H1 (cell line): ENCODE measurements around the gene RPTOR. TPM values are rescaled to one million over a fixed set of nuclear protein-coding genes. Genes with fewer than 3 reads are reported as not detected.
A peak's percentile ranks its signal among the peaks of the same experiment; 100 is the strongest.

Experiments used
- CTCF ChIA-PET: fragments of 300-600 bp; sonication (Branson Sonifier 250); formaldehyde crosslinking; loops from one replicate; lab custom pipeline; 2021; ENCODE audit not compliant: partially characterized antibody; lab: Charles Lee
- POLR2A ChIA-PET: fragments of 300-600 bp; sonication (Branson Sonifier 250); formaldehyde crosslinking; loops from one replicate; lab custom pipeline; 2021; ENCODE audit warnings: inconsistent platforms; ENCODE audit not compliant: partially characterized antibody; lab: Charles Lee
- DNase-seq, 2 experiments: peaks; one replicate each; pipeline versions ENCODE4 v3.0.0 to v3.0.0-alpha.2; 2010 to 2022; ENCODE audit warnings: low spot score in 2 of 2, low read depth in 1 of 2, mixed read lengths in 1 of 2
- FAIRE-seq: peaks from 2 replicates; lab custom pipeline; 2011; peaks lifted over from hg19 to GRCh38; lab: Jason Lieb, UNC
- H2AFZ ChIP-seq: 2 replicates; pipeline ENCODE4 v1.8.1; 2012; ENCODE audit warnings: low read length, inconsistent platforms
- H2AK5ac ChIP-seq: 2 replicates; pipeline ENCODE4 v1.6.1; 2013; ENCODE audit warnings: low read depth, low read length
- H2BK120ac ChIP-seq: replicated peaks from 2 replicates; pipeline ENCODE3; 2013; ENCODE audit warnings: low read depth, low read length, inconsistent platforms
- H2BK12ac ChIP-seq: 2 replicates; pipeline ENCODE4 v1.6.1; 2013; ENCODE audit warnings: low read depth, low read length
- H2BK15ac ChIP-seq: 2 replicates; pipeline ENCODE4 v1.6.1; 2013; ENCODE audit warnings: low read length
- H2BK20ac ChIP-seq: 2 replicates; pipeline ENCODE4 v1.6.1; 2013; ENCODE audit warnings: low read length
- H2BK5ac ChIP-seq: 2 replicates; pipeline ENCODE4 v1.6.1; 2013; ENCODE audit warnings: low read depth, low read length
- H3K14ac ChIP-seq: 2 replicates; pipeline ENCODE4 v1.6.1; 2013; ENCODE audit warnings: inconsistent platforms; ENCODE audit not compliant: insufficient read length
- H3K18ac ChIP-seq: 2 replicates; pipeline ENCODE4 v1.6.1; 2013; ENCODE audit warnings: low read length; ENCODE audit errors: extremely low read depth
- H3K23ac ChIP-seq: 2 replicates; pipeline ENCODE4 v1.6.1; 2013; ENCODE audit warnings: inconsistent platforms; ENCODE audit not compliant: insufficient read length
- H3K23me2 ChIP-seq: 2 replicates; pipeline ENCODE4 v1.6.1; 2013; ENCODE audit warnings: low read depth, low read length
- H3K27ac ChIP-seq: 2 replicates; pipeline ENCODE4 v1.6.1; 2011; ENCODE audit warnings: low read depth, low read length, inconsistent platforms
- H3K27me3 ChIP-seq, 4 experiments: replicated peaks in 1 of 4; 1 replicate in 1 of 4; 2 replicates in 3 of 4; pipeline versions ENCODE4 v1.6.1 to v1.8.1; 2011 to 2013; ENCODE audit warnings: low read length in 3 of 4, mild to moderate bottlenecking in 3 of 4, inconsistent platforms in 2 of 4, mixed read lengths in 2 of 4, moderate library complexity in 1 of 4; ENCODE audit not compliant: control insufficient read depth in 3 of 4, insufficient read depth in 3 of 4; ENCODE audit errors: extremely low read depth in 1 of 4
- H3K36me3 ChIP-seq, 4 experiments: 2 replicates each; pipeline versions ENCODE4 v1.6.1 to v1.8.1; 2011 to 2013; ENCODE audit warnings: mild to moderate bottlenecking in 4 of 4, low read length in 3 of 4, moderate library complexity in 2 of 4, control low read depth in 1 of 4, inconsistent platforms in 1 of 4; ENCODE audit not compliant: insufficient read depth in 4 of 4, control insufficient read depth in 2 of 4
- H3K4ac ChIP-seq: replicated peaks from 2 replicates; pipeline ENCODE3; 2013; ENCODE audit warnings: low read length, low read depth, mixed read lengths, inconsistent platforms; ENCODE audit not compliant: insufficient read length
- H3K4me1 ChIP-seq, 4 experiments: replicated peaks in 1 of 4; 1 replicate in 1 of 4; 2 replicates in 3 of 4; pipeline versions ENCODE4 v1.6.1 to v1.8.1; 2011 to 2013; ENCODE audit warnings: low read length in 3 of 4, inconsistent platforms in 2 of 4, mixed read lengths in 1 of 4; ENCODE audit not compliant: insufficient read depth in 4 of 4, control insufficient read depth in 3 of 4
- H3K4me2 ChIP-seq, 2 experiments: 2 replicates each; pipeline versions ENCODE4 v1.6.1 to v1.8.1; 2011 to 2013; ENCODE audit warnings: low read depth in 2 of 2, low read length in 2 of 2, control low read depth in 1 of 2, inconsistent platforms in 1 of 2, mild to moderate bottlenecking in 1 of 2; ENCODE audit not compliant: insufficient read depth in 1 of 2
- H3K4me3 ChIP-seq, 4 experiments: fragments of 200-600, 300-600 bp in 1 of 4; sonication (generic), shearing (Covaris generic), sonication (Bioruptor Twin) in 1 of 4; 2 replicates each; pipeline versions ENCODE4 v1.5.1 to v1.8.1; 2011 to 2016; ENCODE audit warnings: low read length in 4 of 4, low read depth in 3 of 4, control low read depth in 2 of 4, inconsistent platforms in 2 of 4, mild to moderate bottlenecking in 2 of 4, mixed read lengths in 1 of 4, moderate library complexity in 1 of 4; ENCODE audit not compliant: insufficient read depth in 2 of 4; ENCODE audit errors: extremely low read depth in 1 of 4
- H3K56ac ChIP-seq: replicated peaks from 2 replicates; pipeline ENCODE3; 2013; ENCODE audit warnings: low read depth, mild to moderate bottlenecking, mixed read lengths, low read length, inconsistent platforms; ENCODE audit not compliant: insufficient read length
- H3K79me1 ChIP-seq: 2 replicates; pipeline ENCODE4 v1.6.1; 2013; ENCODE audit warnings: low read depth, low read length, control low read depth
- H3K79me2 ChIP-seq, 2 experiments: 2 replicates each; pipeline versions ENCODE4 v1.6.1 to v1.8.1; 2012 to 2013; ENCODE audit warnings: low read length in 2 of 2, mild to moderate bottlenecking in 2 of 2, inconsistent platforms in 1 of 2; ENCODE audit not compliant: insufficient read depth in 2 of 2, control insufficient read depth in 1 of 2
- H3K9ac ChIP-seq, 4 experiments: replicated peaks in 1 of 4; 1 replicate in 1 of 4; 2 replicates in 3 of 4; pipeline versions ENCODE4 v1.6.1 to v1.8.1; 2011 to 2013; ENCODE audit warnings: low read depth in 3 of 4, low read length in 3 of 4, control low read depth in 2 of 4, mild to moderate bottlenecking in 2 of 4, moderate library complexity in 2 of 4, inconsistent platforms in 1 of 4; ENCODE audit errors: extremely low read depth in 1 of 4
- H3K9me3 ChIP-seq, 2 experiments: 2 replicates each; pipeline versions ENCODE4 v1.6.1 to v1.8.1; 2012 to 2013; ENCODE audit warnings: mild to moderate bottlenecking in 2 of 2, moderate library complexity in 2 of 2, control low read depth in 1 of 2, inconsistent platforms in 1 of 2, low read depth in 1 of 2, low read length in 1 of 2, mixed read lengths in 1 of 2; ENCODE audit not compliant: insufficient read depth in 2 of 2
- H4K20me1 ChIP-seq, 2 experiments: replicated peaks in 1 of 2; 2 replicates each; pipeline versions ENCODE3 to v1.8.1; 2011 to 2013; ENCODE audit warnings: inconsistent platforms in 2 of 2, low read length in 2 of 2, mild to moderate bottlenecking in 1 of 2; ENCODE audit not compliant: insufficient read depth in 2 of 2, control insufficient read depth in 1 of 2
- H4K5ac ChIP-seq: 2 replicates; pipeline ENCODE4 v1.6.1; 2013; ENCODE audit warnings: low read length, low read depth, mixed read lengths, inconsistent platforms; ENCODE audit not compliant: insufficient read length
- H4K8ac ChIP-seq: 2 replicates; pipeline ENCODE4 v1.8.0; 2013; ENCODE audit warnings: mild to moderate bottlenecking, moderate library complexity, low read length, inconsistent platforms; ENCODE audit not compliant: insufficient read depth; ENCODE audit errors: extremely low read depth
- H4K91ac ChIP-seq: replicated peaks from 2 replicates; pipeline ENCODE3; 2013; ENCODE audit warnings: low read length, mixed read lengths, inconsistent platforms; ENCODE audit not compliant: insufficient read length
- CEBPB ChIP-seq: IDR thresholded peaks from 2 replicates; pipeline ENCODE4 v1.6.1; 2012; ENCODE audit warnings: low read depth, low read length
- CHD1 ChIP-seq: IDR thresholded peaks from 2 replicates; pipeline ENCODE4 v1.6.1; 2012; ENCODE audit warnings: low read depth, low read length, improper control_type of control experiment
- EZH2 ChIP-seq: fragments of 200-600 bp; sonication (generic); IDR thresholded peaks from 2 replicates; pipeline ENCODE4 v1.7.1; 2012; ENCODE audit warnings: low read depth, mild to moderate bottlenecking, moderate library complexity, low read length, inconsistent platforms; ENCODE audit not compliant: severe bottlenecking
- POLR2AphosphoS5 ChIP-seq: IDR thresholded peaks from 2 replicates; pipeline ENCODE4 v1.6.1; 2011; ENCODE audit warnings: low read depth, low read length
- RNF2 ChIP-seq: fragments of 200-900, 300-1000 bp; sonication (generic); IDR thresholded peaks from 2 replicates; pipeline ENCODE4 v1.7.1; 2016; ENCODE audit warnings: borderline replicate concordance, low read depth, mild to moderate bottlenecking, antibody characterized with exemption, low read length; ENCODE audit not compliant: poor library complexity, severe bottlenecking; ENCODE audit errors: missing control alignments
- SAP30 ChIP-seq: fragments of 300-600 bp; sonication (generic); IDR thresholded peaks from 2 replicates; pipeline ENCODE4 v1.7.1; 2012; ENCODE audit warnings: low read length, moderate library complexity, mild to moderate bottlenecking, inconsistent platforms; ENCODE audit not compliant: insufficient read depth, insufficient replicate concordance
- WGBS, 2 experiments: shearing (Covaris generic) in 1 of 2; methylation state at CpG; one replicate each; pipeline versions ENCODE4 v1.1.6 to v1.1.7; 2013 to 2015; ENCODE audit warnings: low lambda C conversion rate in 2 of 2, mixed read lengths in 2 of 2, inconsistent platforms in 1 of 2, low coverage in 1 of 2, missing lambda C conversion rate in 1 of 2; ENCODE audit not compliant: insufficient replicate concordance in 2 of 2, insufficient coverage in 1 of 2, insufficient read length in 1 of 2; ENCODE audit errors: extremely low coverage in 1 of 2, missing lambda C conversion rate in 1 of 2; 5-methylcytosine and 5-hydroxymethylcytosine counted together
- polyA plus RNA-seq, 7 experiments: library from polyadenylated mRNA; depleted of rRNA in 3 of 7; stranded (reverse) in 5 of 7; unstranded in 2 of 7; fragments of >200 nt in 5 of 7; fragments of 200-250 nt in 2 of 7; gene quantifications; 1 replicate in 5 of 7; 2 replicates in 1 of 7; 4 replicates in 1 of 7; pipeline versions ENCODE4 v1.2.1 to v1.2.3, GENCODE V29; 2011 to 2013; ENCODE audit warnings: missing spikeins in 2 of 7, mixed read lengths in 2 of 7
- total RNA-seq: library from RNA; stranded (reverse); fragmentation: NEBNext Ultra II Directional; extraction: Animal tissue kit (Norgen Biotek cat#: 25700); gene quantifications from 2 replicates; pipeline ENCODE4 v1.2.1, GENCODE V29; 2021

Gene RPTOR
- total and polyA plus RNA-seq, 2 of the 8 experiments (the other 6 are each of a cell fraction or from before 2014, with no cell fraction given): 6.9 to 28.7 TPM

DNA sequence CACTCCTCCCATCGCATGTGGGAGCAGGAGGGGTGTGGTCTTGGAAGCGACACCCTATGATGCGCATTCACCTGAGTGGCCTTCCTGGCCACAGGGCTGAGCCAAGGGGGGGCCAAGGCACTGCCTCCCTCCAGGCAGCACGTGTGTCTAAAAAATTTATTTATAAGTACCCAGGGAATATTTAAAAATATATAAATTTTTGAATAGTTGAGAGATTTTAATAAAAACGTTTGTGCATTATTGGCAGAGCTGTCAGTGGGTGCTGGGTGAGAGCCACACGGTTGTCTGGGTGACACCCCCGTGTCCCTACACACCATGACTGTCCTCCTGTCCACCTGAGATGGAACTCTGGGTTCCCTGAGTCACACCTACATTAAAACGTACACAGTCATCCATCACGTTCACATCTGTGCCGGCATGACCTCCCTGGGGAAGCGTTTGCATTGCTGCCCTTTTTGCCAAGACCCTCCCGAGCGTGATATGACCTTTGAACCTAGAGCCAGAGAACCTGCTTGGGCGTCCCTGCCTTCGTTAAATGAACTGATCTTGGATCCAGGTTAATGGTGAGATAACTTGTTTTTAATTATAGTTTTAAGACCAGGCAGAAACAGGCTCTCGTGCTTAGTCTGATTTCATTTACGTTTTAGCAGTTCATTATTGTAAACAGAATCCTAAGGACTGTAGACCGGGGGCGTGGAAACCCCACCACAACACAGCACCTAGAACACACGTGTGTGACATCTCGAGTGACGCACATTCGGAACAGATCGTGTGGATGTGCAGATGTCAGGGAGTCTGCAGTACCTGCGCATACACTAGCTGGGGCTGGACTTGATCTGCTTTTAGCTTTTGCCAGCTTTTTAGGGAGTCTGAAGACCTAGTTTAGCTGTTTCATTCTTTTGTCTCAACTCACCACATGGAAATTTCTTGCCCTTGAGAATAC lies 254.2 kb downstream of the RPTOR start:
- no peak overlapping the region for H3K4ac ChIP-seq
- H3K79me2 ChIP-seq: no peaks in the 10 kb centered on the region
- H4K8ac ChIP-seq: no peak overlapping the region
- H4K20me1 ChIP-seq: peaks cover 0 to 3% of the 10 kb centered on the region in 2 experiments
- H3K36me3 ChIP-seq: no peaks in the 10 kb centered on the region
- no peaks in the 10 kb centered on the region for H3K27me3 ChIP-seq
- H2BK15ac ChIP-seq: peak overlapping the region; percentile 83
- H2BK5ac ChIP-seq: no peak overlapping the region
- H3K4me3 ChIP-seq: no peak overlapping the region
- ChIA-PET CTCF (no interaction called here), POLR2A (no interaction called here)
- no peak overlapping the region for H3K18ac ChIP-seq
- no peaks in the 10 kb centered on the region for H3K23me2 ChIP-seq
- H3K9me3 ChIP-seq: no peaks in the 10 kb centered on the region
- no peak overlapping the region for H2BK20ac ChIP-seq
- H3K56ac ChIP-seq: no peak overlapping the region
- no peak overlapping the region for H4K91ac ChIP-seq
- H2BK12ac ChIP-seq: no peak overlapping the region
- no peak overlapping the region for H3K14ac ChIP-seq
- H3K4me2 ChIP-seq: no peak overlapping the region
- no peak overlapping the region for H2AFZ ChIP-seq
- 90% methylated on average over 25 of the region's 25 CpGs; no CpG with 5 or more reads in 1 of the 2 experiments for WGBS, 2 experiments
- 0 out of 2 replicates have a peak, but pooled peaks cover 6% of the 10 kb centered on the region for H3K79me1 ChIP-seq
- H2AK5ac ChIP-seq: no peak overlapping the region
- no peak overlapping the region for H3K27ac ChIP-seq
- no peak overlapping the region for H2BK120ac ChIP-seq
- H3K23ac ChIP-seq: no peak overlapping the region
- no peak overlapping the region for H3K9ac ChIP-seq
- DNase-seq: no peak
- FAIRE-seq: no peak
- no peak overlapping the region for H4K5ac ChIP-seq
- no peaks in the 10 kb centered on the region for H3K4me1 ChIP-seq
- TF ChIP-seq CHD1 (no peak), EZH2 (no peak), RNF2 (no peak), SAP30 (no peak), CEBPB (no peak), POLR2AphosphoS5 (no peak)
